ENCODE results near the gene FUT2.
"Not testable (repeated sequence)": the region's sequence is repeated elsewhere in the genome, so short reads cannot be mapped to it uniquely, and the experiment has no call there.

The FUT2 gene

GRCh38 chr19:48695743-48696352, at the start of gene FUT2:
TSS of gene FUT2 (plus strand) at chr19:48695971. CDS start at chr19:48702957, 6,986 bp downstream.
- DNase-seq, result no peak

GRCh38 chr19:48646001-48646721, 49.6 kb upstream of the FUT2 start, which contains the start of gene CA11:
TSS of gene CA11 (minus strand) at chr19:48646187. CDS start at chr19:48645632, 555 bp downstream.
- DNase-seq, result peak; percentile 95

DNA sequence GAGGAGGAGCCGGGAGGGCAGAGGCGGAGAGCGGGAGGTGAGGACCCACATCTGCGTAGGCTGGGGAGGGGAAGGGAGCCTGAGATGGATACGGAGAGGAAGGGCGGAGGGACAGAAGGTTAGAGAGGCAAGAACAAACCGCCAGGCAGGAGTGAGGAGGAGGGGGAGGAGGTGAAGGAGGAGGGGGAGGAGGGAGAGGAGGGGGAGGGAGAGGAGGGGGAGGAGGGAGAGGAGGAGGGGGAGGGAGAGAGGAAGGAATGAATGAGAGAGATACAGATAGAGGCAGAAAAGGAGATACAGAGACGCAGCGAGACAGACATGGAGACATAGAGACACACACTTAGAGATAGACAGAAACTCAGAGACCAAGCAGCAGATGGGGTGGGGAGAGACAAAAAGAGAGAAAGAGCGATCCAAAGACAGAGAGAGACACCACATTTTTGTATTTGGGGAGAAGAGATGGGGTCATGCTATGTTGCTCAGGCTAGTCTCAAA, 49.0 kb upstream of the FUT2 start:
- DNase-seq, result no peak

DNA sequence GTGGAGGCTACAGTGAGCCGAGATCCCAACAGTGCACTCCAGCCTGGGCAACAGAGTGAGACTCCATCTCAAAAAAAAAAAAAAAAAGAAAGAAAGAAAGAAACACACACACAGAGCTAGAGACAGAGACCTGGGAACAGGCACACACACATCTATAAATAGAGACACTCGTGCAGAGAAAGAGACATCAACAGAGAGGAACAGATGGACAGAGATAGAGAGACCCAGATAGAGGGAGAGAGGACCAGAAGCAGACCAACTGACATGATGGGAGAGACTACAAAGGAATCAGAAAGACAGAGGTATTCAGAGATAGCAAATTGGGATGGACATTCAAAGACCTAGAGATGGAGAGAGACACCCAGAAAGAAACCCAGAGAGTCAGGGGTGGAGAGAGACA, 47.6 kb upstream of the FUT2 start:
- no peak for DNase-seq

DNA sequence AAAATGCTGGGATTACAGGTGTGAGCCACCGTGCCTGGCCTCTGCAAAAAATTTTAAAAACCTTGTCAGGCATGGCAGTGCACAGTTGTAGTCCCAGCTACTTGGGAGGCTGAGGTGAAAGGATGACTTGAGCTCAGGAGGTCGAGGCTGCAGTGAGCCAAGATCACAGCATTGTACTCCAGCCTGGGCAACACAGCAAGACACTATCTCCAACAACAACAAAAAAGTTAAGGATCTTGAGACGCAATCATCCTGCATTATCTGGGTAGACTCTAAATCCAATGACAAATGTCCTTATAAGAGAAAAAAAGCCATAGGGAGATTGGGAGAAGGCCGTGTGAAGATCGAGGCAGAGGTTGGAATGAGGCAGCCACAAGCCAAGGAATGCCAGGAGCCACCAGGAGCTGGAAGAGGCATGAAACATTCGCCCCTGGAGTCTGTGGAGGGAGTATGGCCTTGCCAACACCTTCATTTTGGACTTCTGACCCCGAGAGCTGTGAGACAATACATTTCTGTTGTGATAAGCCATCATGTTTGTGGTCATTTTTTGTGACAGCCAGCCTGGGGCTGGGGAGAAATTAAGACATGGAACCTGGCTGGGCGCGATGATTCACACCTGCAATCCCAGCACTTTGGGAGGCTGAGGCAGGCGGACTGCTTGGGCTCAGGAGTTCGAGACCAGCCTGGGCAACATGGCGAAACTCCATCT, 44.6 kb upstream of the FUT2 start:
- DNase-seq, result no peak

- DNase-seq, result no peak
Observed at GRCh38 chr19:48651683-48652048, 44.1 kb upstream of the FUT2 start.

- peak; percentile 65 for DNase-seq
Observed at GRCh38 chr19:48654299-48655059, 41.3 kb upstream of the FUT2 start.

DNA sequence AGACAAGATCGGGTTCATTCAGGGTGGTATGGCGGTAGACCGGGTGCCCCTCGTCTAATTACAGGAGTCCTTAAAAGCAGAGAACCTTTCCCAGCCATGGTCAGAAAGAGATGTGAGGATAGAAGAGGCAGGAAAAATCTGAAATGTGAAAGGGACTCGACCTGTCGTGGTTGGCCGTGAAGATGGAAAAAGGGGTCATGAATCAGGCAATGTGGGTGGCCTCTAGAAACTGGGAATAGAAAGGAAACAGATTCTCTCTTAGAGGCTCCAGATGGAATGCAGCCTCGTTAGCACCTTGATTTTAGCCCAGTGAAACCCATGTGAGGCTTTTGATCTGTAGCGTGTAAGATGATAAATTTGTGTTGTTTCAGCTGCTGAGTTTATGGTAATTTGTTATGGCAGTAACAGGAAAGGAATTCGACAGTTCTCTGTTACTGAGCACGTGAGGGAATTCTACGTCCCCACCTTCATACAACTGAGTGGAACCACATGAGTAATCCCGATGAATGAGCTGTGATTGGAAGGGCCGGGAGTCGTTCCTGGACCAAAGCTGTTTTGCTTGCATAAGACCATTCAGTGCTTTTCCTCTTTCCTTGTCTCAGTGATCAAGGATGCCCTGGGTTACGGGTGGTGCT, 38.8 kb upstream of the FUT2 start:
- DNase-seq, result no peak

DNA sequence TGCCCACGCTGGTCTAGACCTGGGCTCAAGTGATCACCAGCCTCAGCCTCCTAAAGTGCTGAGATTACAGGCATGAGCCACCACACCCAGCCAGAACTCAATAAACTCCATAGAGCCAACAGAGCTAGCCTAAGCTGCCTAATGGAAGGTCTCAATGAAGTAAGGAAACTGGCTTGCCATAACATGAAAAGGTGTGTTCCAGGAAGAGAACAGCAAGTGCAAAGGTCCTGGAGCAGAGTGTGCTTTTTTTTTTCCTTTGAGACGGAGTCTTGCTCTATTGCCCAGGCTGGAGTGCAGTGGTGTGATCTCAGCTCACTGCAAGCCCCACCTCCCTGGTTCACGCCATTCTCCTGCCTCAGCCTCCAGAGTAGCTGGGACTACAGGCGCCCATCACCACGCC, 37.9 kb upstream of the FUT2 start:
- not testable (repeated sequence) for DNase-seq

DNA sequence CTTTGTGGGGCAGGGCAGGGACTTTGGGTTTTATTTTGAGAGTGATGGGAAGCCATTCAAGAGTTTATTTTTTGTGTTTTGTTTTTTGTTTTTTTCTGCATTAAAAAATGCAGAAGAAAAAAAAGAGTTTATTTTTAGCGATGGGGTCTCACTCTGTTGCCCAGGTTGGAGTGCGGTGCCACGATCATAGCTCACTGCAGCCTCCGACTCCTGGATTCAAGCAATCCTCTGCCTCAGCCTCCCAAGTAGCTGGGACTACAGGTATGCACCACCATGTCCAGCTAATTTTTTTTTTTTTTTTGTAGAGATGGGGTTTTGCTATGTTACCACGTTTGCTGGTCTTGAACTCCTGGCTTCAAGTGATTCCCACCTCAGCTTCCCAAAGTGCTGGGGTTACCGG, 37.3 kb upstream of the FUT2 start:
- DNase-seq, result no peak

DNA sequence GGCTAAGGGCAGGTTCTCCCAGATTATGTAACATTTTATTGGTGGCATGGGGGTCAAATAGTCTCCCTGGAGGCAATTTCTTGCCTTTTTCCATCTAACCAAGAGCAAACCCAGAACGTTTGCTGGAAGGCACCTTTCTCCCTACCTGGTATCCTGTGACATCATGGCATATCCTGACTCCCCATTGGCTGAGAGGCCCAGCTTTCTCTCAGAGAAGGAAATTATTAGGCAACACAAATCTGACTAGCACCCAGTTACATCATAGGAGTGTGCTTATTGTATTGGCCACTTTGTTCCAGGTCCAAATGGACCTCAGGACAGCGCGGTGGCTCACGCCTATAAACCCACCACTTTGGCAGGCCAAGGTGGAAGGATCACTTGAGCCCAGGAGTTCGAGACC, 36.0 kb upstream of the FUT2 start:
- DNase-seq, result no peak

- peak; percentile 88 for DNase-seq
Observed at GRCh38 chr19:48660852-48661710, 34.7 kb upstream of the FUT2 start.

- no peak for DNase-seq
Observed at GRCh38 chr19:48661711-48662090, 34.1 kb upstream of the FUT2 start.

DNA sequence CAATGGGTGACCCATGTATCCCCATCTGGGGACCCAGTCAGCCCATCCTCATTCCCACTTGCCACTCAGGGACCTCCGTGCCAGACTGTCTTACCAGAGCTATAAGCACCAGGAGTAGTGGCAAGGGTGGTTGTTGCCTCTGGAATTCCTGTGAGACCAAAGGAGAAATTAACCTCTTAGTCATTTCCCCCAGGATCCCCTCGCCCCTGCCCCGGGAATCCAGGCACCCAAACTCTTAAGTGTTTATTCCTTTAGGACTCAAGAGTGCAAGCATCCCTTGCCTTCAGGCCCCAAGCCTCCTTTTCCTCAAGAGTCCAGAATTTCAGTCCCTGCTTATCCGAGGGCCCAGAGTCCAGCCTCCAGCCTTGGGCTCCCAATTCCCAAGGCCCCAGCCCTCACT, 32.1 kb upstream of the FUT2 start:
- no peak for DNase-seq

DNA sequence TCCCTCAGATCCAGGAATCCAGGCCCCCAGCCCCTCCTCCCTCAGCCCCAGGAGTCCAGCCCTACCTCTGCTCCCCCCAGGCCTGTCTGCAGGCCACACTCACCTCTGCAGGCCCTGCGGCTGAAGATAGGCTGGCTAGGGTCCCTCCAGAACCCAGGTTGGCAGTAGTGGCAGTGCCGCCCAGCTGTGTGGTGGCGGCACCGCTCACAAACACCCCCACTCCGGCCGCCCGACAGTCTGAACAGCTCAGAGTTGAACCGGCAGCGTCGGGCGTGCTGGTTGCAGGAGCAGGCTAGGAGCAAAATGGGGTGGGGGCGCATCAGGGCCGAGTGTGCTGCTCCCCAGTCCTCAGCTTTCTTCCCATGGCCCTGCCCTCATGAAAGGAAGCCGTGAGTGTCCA, 31.3 kb upstream of the FUT2 start:
- DNase-seq, result no peak

- DNase-seq, result no peak
Observed at GRCh38 chr19:48665786-48666185, 30.0 kb upstream of the FUT2 start.

- DNase-seq, result no peak
Observed at GRCh38 chr19:48668332-48668731, 27.4 kb upstream of the FUT2 start.

DNA sequence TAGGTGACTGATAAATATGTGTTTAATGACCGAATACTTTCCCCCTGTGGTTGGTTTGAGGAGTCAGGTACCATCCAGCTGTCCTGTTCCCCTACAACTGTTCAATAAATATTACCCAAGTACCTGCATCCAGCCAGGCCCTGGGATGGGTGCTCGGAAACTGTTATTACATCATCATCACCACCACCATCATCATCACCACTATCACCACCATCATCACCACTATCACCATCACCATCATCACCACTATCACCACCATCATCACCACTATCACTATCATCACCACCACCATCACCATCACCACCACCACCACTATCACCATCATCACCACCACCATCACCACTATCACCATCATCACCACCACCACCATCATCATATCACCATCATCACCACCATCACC, 27.0 kb upstream of the FUT2 start:
- no peak for DNase-seq

GRCh38 chr19:48669903-48670668, 25.7 kb upstream of the FUT2 start:
- DNase-seq, result no peak

GRCh38 chr19:48670699-48671445, 24.9 kb upstream of the FUT2 start:
- no peak for DNase-seq
